ENCODE measurements around the gene RHD. TPM values are rescaled to one million over a fixed set of nuclear protein-coding genes. Genes with fewer than 3 reads are reported as not detected.
"Not testable (repeated sequence)": the region's sequence is repeated elsewhere in the genome, so short reads cannot be mapped to it uniquely, and the experiment has no call there.

RHD gene
- total RNA-seq, 4 donors from 2014 or later, result not detected

DNA sequence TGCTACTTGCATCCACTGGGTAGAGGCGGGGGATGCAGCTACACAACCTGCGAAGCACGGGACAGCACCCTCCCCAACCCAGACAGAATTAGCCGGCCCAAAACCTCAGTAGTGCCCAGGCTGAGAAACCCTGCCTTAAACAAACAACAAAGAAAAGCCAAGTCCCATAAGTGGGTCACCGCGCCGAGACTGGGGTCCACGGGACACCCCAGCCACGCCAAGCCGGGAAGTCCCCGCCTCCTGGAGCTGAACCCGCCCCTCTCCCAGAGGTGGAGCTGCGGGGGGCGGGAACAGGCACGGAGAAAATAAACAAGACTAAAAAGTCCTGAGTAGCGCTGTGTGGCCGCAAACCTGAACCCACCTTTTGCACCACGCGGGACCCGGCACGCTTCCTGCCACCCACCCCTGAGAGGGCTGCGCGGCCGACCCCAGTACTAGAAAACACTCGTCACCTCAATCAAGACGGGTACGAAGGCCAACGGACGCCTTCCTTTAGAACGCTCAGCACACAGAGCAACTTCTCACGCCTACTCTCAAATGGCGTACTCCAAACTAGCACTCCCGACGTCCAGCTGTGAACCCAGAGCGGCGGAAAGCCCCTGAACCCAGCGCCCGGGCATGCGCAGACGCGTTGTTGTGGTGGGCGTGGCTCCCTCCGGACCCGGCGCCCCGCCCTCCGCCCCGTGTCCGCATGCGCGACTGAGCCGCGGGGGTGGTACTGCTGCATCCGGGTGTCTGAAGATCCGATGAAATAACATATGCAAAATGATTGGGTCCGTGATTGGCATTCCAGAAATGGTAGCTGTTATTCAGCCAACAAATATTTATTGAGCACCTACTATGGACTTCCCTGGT, 4.8 kb upstream of the RHD start:
- peak; percentile 84 for DNase-seq
- intact Hi-C loops (cut with DNase I; ENCODE audit: low total_unique reads); H3K27me3 ChIP-seq; H3K9me3 ChIP-seq; H3K36me3 ChIP-seq; in situ Hi-C loops (cut with MboI; ENCODE audit: low pct_ligation_motif_present in 1 of 4, low pct_unique_long_range_greater_than_20kb in 1 of 4, low sequenced_read_pairs in 3 of 4): not testable (repeated sequence)
- Histone ChIP-seq H3K4me3 (peak overlapping the region in 3 of 4 donors; percentile 54 to 83 (median 55)), H3K27ac (peak overlapping the region; percentile 83 to 91 (median 90)), H3K4me1 (peaks cover 0 to 11% (median 3%) of the 10 kb centered on the region in 4 donors)
- WGBS, 2 donors (ENCODE audit: low coverage in 1 of 2), result 0% methylated on average over 2 of the region's 56 CpGs; no CpG with 5 or more reads in 1 of the 2 donors
- TF ChIP-seq POLR2AphosphoS5 (IDR thresholded peaks at IDR 0.05) (peak in 1 of 3 donors; percentile 47), POLR2A (IDR thresholded peaks at IDR 0.05) (peak; percentile 46)

GRCh38 chr1:25268143-25268760, 4.1 kb upstream of the RHD start:
- peak overlapping the region in 3 of 4 donors; percentile 54 to 83 (median 55) for H3K4me3 ChIP-seq

GRCh38 chr1:25275648-25276047, 3.3 kb downstream of the RHD start:
- H3K9me3 ChIP-seq; H3K4me3 ChIP-seq; H3K4me1 ChIP-seq; H3K27ac ChIP-seq; DNase-seq; intact Hi-C loops (cut with DNase I; ENCODE audit: low total_unique reads); in situ Hi-C loops (cut with MboI; ENCODE audit: low pct_ligation_motif_present in 1 of 4, low pct_unique_long_range_greater_than_20kb in 1 of 4, low sequenced_read_pairs in 3 of 4); H3K27me3 ChIP-seq; H3K36me3 ChIP-seq: not testable (repeated sequence)
- WGBS, 2 donors (ENCODE audit: low coverage in 1 of 2), result 80 to 88% methylated on average over 4 of the region's 4 CpGs

More at GRCh38 chr1:25268143-25268760, 4.1 kb upstream of the RHD start:
- H3K9me3 ChIP-seq; DNase-seq; in situ Hi-C loops (cut with MboI; ENCODE audit: low pct_ligation_motif_present in 1 of 4, low pct_unique_long_range_greater_than_20kb in 1 of 4, low sequenced_read_pairs in 3 of 4); H3K36me3 ChIP-seq; intact Hi-C loops (cut with DNase I; ENCODE audit: low total_unique reads); H3K27me3 ChIP-seq: not testable (repeated sequence)
- 23 to 38% methylated on average over 3 to 11 of the region's 14 CpGs for WGBS, 2 donors (ENCODE audit: low coverage in 1 of 2)
- Histone ChIP-seq H3K27ac (peak overlapping the region; percentile 83 to 91 (median 90)), H3K4me1 (peaks cover 0 to 11% (median 3%) of the 10 kb centered on the region in 4 donors)

DNA sequence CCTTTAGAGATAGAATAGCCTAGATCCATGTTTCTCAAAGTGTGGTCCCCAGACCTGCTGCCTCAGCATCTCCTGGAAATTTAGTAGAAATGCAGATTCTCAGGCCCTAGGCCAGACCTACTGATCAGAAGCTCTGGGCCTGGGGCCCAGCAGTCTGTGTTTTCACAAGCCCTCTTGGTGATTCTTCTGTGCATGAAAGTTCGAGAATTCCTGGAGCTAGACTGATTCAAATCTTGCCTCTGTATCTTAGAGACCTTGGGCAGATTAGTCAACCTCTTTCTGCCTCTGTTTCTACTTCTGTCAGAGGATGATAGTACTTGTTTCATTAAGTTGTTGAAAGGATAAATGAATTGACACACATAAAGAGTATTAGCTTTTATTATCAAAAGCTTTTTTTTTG, 5.0 kb downstream of the RHD start:
- WGBS, 2 donors (ENCODE audit: low coverage in 1 of 2), result no CpG with 5 or more reads among the region's 1 CpG
- H3K4me3 ChIP-seq; H3K4me1 ChIP-seq; intact Hi-C loops (cut with DNase I; ENCODE audit: low total_unique reads); H3K9me3 ChIP-seq; H3K27me3 ChIP-seq; H3K36me3 ChIP-seq; in situ Hi-C loops (cut with MboI; ENCODE audit: low pct_ligation_motif_present in 1 of 4, low pct_unique_long_range_greater_than_20kb in 1 of 4, low sequenced_read_pairs in 3 of 4); DNase-seq; H3K27ac ChIP-seq: not testable (repeated sequence)

DNA sequence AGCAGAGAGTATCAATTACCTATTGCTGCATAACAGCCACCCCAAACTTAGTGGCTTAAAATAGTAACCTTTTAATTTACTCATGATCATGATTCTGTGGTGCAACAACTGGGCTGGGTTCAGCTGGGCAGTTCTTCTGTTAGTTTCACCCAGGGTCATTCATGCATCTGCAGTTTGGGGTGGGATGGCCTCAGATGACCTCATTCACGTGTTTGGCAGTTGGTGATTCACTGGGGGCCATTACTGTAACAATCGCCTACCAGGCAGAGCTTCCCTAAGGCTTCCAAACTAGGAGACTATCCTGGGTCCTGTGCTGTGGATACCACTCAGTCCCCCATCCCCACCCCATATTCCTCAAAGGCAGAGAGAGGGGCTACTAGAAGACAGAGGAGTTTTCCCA, 6.0 kb downstream of the RHD start:
- H3K36me3 ChIP-seq; in situ Hi-C loops (cut with MboI; ENCODE audit: low pct_ligation_motif_present in 1 of 4, low pct_unique_long_range_greater_than_20kb in 1 of 4, low sequenced_read_pairs in 3 of 4); intact Hi-C loops (cut with DNase I; ENCODE audit: low total_unique reads); H3K9me3 ChIP-seq; H3K4me3 ChIP-seq; H3K27ac ChIP-seq; H3K4me1 ChIP-seq; H3K27me3 ChIP-seq; DNase-seq: not testable (repeated sequence)
- WGBS, 2 donors (ENCODE audit: low coverage in 1 of 2), result no CpG with 5 or more reads among the region's 2 CpGs

- in situ Hi-C loops (cut with MboI; ENCODE audit: low pct_ligation_motif_present in 1 of 4, low pct_unique_long_range_greater_than_20kb in 1 of 4, low sequenced_read_pairs in 3 of 4); H3K4me1 ChIP-seq; H3K9me3 ChIP-seq; H3K27ac ChIP-seq; DNase-seq; H3K36me3 ChIP-seq; H3K4me3 ChIP-seq; intact Hi-C loops (cut with DNase I; ENCODE audit: low total_unique reads); H3K27me3 ChIP-seq: not testable (repeated sequence)
- WGBS, 2 donors (ENCODE audit: low coverage in 1 of 2), result 81% methylated on average over 4 of the region's 8 CpGs; no CpG with 5 or more reads in 1 of the 2 donors
Measured at GRCh38 chr1:25278790-25279189, 6.5 kb downstream of the RHD start.

DNA sequence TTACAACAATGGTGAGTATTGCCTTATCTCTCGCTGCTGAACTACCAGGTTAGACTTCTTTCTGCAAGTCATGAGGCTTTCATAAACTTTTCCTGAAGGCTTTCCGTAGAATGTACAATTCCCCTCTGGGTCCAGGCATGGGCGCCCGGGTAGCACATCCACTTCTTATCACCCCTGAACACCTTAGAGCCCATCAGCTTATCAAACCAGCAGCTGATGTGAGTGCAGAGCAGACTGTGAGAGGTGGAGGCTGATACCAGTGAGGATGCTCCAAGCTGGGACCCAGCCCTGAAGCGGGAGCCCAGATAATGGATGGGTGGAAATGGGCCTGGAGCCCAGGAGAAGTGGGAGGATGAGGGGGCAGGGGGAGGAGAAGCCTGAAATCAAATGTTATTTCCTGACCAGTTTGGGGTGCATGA, 7.4 kb downstream of the RHD start:
- H3K4me1 ChIP-seq; DNase-seq; H3K4me3 ChIP-seq; H3K9me3 ChIP-seq; H3K27ac ChIP-seq; intact Hi-C loops (cut with DNase I; ENCODE audit: low total_unique reads); H3K27me3 ChIP-seq; H3K36me3 ChIP-seq: not testable (repeated sequence)
- in situ Hi-C loops (cut with MboI; ENCODE audit: low pct_ligation_motif_present in 1 of 4, low pct_unique_long_range_greater_than_20kb in 1 of 4, low sequenced_read_pairs in 3 of 4), result loop anchor here in 2 of 4 donors (10.0 kb wide), 1 partner anchor 125 kb away; no protein-coding TSS in a partner anchor
- WGBS, 2 donors (ENCODE audit: low coverage in 1 of 2), result 100% methylated on average over 1 of the region's 5 CpGs; no CpG with 5 or more reads in 1 of the 2 donors

DNA sequence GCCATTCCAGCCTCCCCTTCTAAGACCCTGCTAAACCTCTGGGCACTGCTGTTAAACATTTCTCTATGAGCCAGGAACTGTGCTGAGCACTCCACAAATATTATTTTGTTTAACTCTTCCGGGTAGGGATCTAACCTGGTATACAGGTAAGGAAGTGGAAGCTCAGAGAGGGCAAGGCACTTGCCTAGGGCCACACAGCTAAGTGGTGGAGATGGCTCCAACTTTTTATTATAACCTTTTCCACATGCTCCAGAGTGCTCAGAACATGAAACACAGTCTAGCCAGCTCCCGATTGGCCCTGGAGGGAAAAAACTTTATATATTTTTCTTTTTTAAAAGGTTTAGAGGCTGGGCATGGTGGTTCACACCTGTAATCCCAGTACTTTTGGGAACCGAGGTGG, 13.6 kb downstream of the RHD start:
- H3K36me3 ChIP-seq; H3K4me1 ChIP-seq; intact Hi-C loops (cut with DNase I; ENCODE audit: low total_unique reads); H3K27me3 ChIP-seq; H3K27ac ChIP-seq; DNase-seq; H3K9me3 ChIP-seq; H3K4me3 ChIP-seq: not testable (repeated sequence)
- 83 to 84% methylated on average over 3 of the region's 3 CpGs for WGBS, 2 donors (ENCODE audit: low coverage in 1 of 2)
- in situ Hi-C loops (cut with MboI; ENCODE audit: low pct_ligation_motif_present in 1 of 4, low pct_unique_long_range_greater_than_20kb in 1 of 4, low sequenced_read_pairs in 3 of 4), result loop anchor here in 2 of 4 donors (10.0 kb wide), 1 partner anchor 119 kb away; no protein-coding TSS in a partner anchor

DNA sequence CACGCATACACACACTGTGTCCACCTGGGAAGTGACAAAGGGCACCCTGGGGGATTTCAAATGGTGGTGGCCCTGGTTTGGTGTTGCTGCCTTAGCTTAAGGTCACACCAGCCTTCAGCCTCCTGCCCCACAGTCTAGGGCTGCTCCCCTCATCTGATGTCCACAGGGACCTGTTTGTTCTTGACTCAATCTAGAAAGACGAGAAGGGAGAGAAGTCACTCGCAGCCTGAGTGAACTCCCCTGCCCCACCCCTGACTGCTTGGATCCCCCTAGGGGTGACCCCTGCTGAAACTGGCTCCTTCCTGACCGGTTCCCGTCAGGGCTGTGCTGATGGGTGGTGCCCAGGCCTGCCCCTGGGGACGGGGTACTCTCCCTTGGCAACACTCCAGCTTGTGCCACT, 14.9 kb downstream of the RHD start:
- H3K4me1 ChIP-seq; H3K9me3 ChIP-seq; DNase-seq; H3K36me3 ChIP-seq; intact Hi-C loops (cut with DNase I; ENCODE audit: low total_unique reads); H3K27ac ChIP-seq; H3K27me3 ChIP-seq; H3K4me3 ChIP-seq: not testable (repeated sequence)
- WGBS, 2 donors (ENCODE audit: low coverage in 1 of 2), result 63 to 83% methylated on average over 1 to 5 of the region's 6 CpGs
- in situ Hi-C loops (cut with MboI; ENCODE audit: low pct_ligation_motif_present in 1 of 4, low pct_unique_long_range_greater_than_20kb in 1 of 4, low sequenced_read_pairs in 3 of 4), result loop anchor here in 2 of 4 donors (10.0 kb wide), 1 partner anchor 118 kb away; no protein-coding TSS in a partner anchor

DNA sequence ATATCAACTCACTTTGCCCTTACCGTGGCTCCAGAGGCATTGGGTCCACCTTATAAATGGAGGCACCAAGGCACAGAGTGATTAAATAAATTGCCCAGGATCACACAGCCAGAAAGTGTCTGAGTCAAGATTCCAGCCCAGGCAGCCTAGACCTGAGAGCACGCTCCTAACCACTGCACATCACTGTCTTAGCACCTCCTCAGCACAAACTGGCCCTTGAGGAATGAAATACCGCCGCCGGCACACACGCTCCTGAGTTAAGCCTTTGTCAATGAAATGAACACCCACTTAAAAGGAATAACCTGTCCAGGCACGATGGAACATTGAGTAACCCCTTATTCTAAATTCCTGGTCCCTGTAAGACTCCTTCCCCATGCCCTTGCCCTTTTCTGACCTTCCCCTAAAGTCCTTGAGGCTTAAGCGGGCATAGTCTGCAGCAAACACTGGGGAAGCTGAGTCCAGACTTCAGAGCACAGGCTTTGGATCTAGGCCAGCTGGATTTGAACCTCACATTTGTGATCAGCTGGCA, 16.3 kb downstream of the RHD start:
- H3K4me1 ChIP-seq; H3K4me3 ChIP-seq; H3K9me3 ChIP-seq; H3K27ac ChIP-seq; H3K36me3 ChIP-seq; DNase-seq; intact Hi-C loops (cut with DNase I; ENCODE audit: low total_unique reads); H3K27me3 ChIP-seq: not testable (repeated sequence)
- WGBS, 2 donors (ENCODE audit: low coverage in 1 of 2), result 95 to 100% methylated on average over 1 to 2 of the region's 8 CpGs
- in situ Hi-C loops (cut with MboI; ENCODE audit: low pct_ligation_motif_present in 1 of 4, low pct_unique_long_range_greater_than_20kb in 1 of 4, low sequenced_read_pairs in 3 of 4), result loop anchor here in 2 of 4 donors (10.0 kb wide), 1 partner anchor 116 kb away; no protein-coding TSS in a partner anchor
